Upper lobe of right lung (tissue), 1 donor: Measurements from ENCODE around the gene RFX3. TPM values are rescaled to one million over a fixed set of nuclear protein-coding genes. Genes with fewer than 3 reads are reported as not detected.

ENCODE experiments used
- ATAC-seq: fragments of 200-7000 bp; cut with Tn5 transposase; one replicate; pipeline ENCODE4 v1.9.1; 2020; ENCODE audit warnings: mild to moderate bottlenecking, moderate library complexity
- DNase-seq: peaks from one replicate; pipeline ENCODE4 v3.0.0-alpha.2; 2020
- H3K27ac ChIP-seq: fragments of 200-600 bp; one replicate; pipeline ENCODE4 v1.8.0; 2022
- H3K27me3 ChIP-seq: fragments of 200-600 bp; one replicate; pipeline ENCODE4 v1.8.0; 2022; ENCODE audit warnings: mild to moderate bottlenecking
- H3K36me3 ChIP-seq: fragments of 200-600 bp; one replicate; pipeline ENCODE4 v1.8.0; 2022
- H3K4me1 ChIP-seq: fragments of 200-600 bp; one replicate; pipeline ENCODE4 v1.8.0; 2022
- H3K4me3 ChIP-seq: fragments of 200-600 bp; one replicate; pipeline ENCODE4 v1.8.0; 2022; ENCODE audit warnings: mild to moderate bottlenecking
- H3K9me3 ChIP-seq: fragments of 200-600 bp; one replicate; pipeline ENCODE4 v1.8.0; 2022
- CTCF ChIP-seq: fragments of 200-600 bp; IDR thresholded peaks from one replicate; pipeline ENCODE4 v1.8.0; 2022; ENCODE audit warnings: antibody characterized with exemption
- intact Hi-C: fragments of 100-400 bp; cut with DNase I; formaldehyde crosslinking; loops from one replicate; pipeline ENCODE4 v1.11.0; 2022
- total RNA-seq: library from RNA; stranded (reverse); fragmentation: NEBNext Ultra II Directional; extraction: Animal tissue kit (Norgen Biotek cat#: 25700); gene quantifications from one replicate; pipeline ENCODE4 v1.2.1, GENCODE V29; 2021
- donor health status: DM: no; HTN: yes; CAD: no; lungs with severe emphysema.

The RFX3 gene
- total RNA-seq, 1 donor from 2014 or later: 13.8 TPM

- peak; percentile 97 for ATAC-seq
- no peaks in the 10 kb centered on the region for H3K9me3 ChIP-seq
- no peak overlapping the region for H3K4me3 ChIP-seq
- peak; percentile 81 for TF ChIP-seq CTCF
- intact Hi-C loops: no loop called here
- peak; percentile 75 for DNase-seq
- no peaks in the 10 kb centered on the region for H3K36me3 ChIP-seq
- H3K4me1 ChIP-seq: no peaks in the 10 kb centered on the region
- H3K27ac ChIP-seq: no peak overlapping the region
- H3K27me3 ChIP-seq: no peaks in the 10 kb centered on the region
These were observed 285.0 kb downstream of the RFX3 start for GRCh38 chr9:3240656-3241268.

GRCh38 chr9:3239240-3239639 is 286.6 kb downstream of the RFX3 start:
- DNase-seq (no peak), ATAC-seq (no peak)
- TF ChIP-seq CTCF: no peak
- intact Hi-C loops: no loop called here
- Histone ChIP-seq H3K27ac (no peak overlapping the region), H3K27me3 (no peaks in the 10 kb centered on the region), H3K9me3 (no peaks in the 10 kb centered on the region), H3K4me3 (no peak overlapping the region), H3K36me3 (no peaks in the 10 kb centered on the region), H3K4me1 (no peaks in the 10 kb centered on the region)

DNA sequence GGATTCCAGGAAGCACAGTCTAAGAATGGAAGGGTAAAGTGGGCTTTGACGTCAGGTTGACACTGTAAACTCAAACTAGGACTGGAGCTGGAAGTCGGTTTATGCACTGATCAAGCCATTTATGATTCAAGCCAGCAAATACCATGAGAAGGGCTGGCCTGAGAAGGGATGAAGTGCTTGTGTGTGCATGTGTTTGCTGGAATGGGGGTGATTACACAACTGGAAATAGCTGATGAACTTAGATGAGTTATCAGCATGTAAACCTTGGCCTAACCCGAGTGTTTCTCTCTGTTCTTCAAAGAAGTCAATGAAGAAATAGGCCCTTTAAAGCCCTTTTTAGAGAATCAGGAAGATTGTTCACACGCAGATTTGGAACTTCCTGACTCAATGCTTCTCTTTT is 287.6 kb downstream of the RFX3 start:
- DNase-seq: no peak
- intact Hi-C loops: no loop called here
- H3K27me3 ChIP-seq: no peaks in the 10 kb centered on the region
- no peaks in the 10 kb centered on the region for H3K9me3 ChIP-seq
- H3K4me3 ChIP-seq: no peak overlapping the region
- no peaks in the 10 kb centered on the region for H3K4me1 ChIP-seq
- no peak for TF ChIP-seq CTCF
- no peak for ATAC-seq
- no peak overlapping the region for H3K27ac ChIP-seq
- H3K36me3 ChIP-seq: no peaks in the 10 kb centered on the region

DNA sequence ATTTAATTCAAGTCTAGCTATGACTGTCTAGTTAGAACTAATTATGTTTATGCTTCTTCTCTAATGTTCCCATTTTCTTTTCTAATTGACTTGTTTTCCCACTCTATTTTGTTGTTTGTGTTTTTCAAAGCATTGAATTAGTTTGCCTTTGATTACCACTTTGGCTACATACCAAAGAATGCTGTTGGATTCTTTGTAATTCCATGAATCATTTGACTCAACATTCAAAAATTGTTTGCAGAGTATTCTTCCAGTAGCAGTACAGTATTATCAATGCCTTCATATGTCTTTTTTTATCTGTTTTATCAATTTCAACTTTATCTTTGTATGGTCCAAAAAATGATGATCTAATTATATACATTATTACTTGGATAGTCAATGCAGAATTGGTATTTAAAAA is 288.7 kb downstream of the RFX3 start:
- no peak overlapping the region for H3K27ac ChIP-seq
- no peak for DNase-seq
- H3K36me3 ChIP-seq: no peaks in the 10 kb centered on the region
- H3K4me3 ChIP-seq: no peak overlapping the region
- ATAC-seq: no peak
- no peaks in the 10 kb centered on the region for H3K4me1 ChIP-seq
- intact Hi-C loops: no loop called here
- H3K27me3 ChIP-seq: no peaks in the 10 kb centered on the region
- TF ChIP-seq CTCF: no peak
- H3K9me3 ChIP-seq: no peaks in the 10 kb centered on the region

GRCh38 chr9:3235497-3235896 is 290.3 kb downstream of the RFX3 start:
- ATAC-seq: no peak
- Histone ChIP-seq H3K4me1 (no peaks in the 10 kb centered on the region), H3K9me3 (no peaks in the 10 kb centered on the region)

More at GRCh38 chr9:3235497-3235896, 290.3 kb downstream of the RFX3 start:
- H3K36me3 ChIP-seq: no peaks in the 10 kb centered on the region
- intact Hi-C loops: no loop called here
- no peak for DNase-seq
- no peak overlapping the region for H3K27ac ChIP-seq
- no peaks in the 10 kb centered on the region for H3K27me3 ChIP-seq
- no peak for TF ChIP-seq CTCF
- H3K4me3 ChIP-seq: no peak overlapping the region
